ENCODE results near the gene TPM2. TPM values are rescaled to one million over a fixed set of nuclear protein-coding genes. Genes with fewer than 3 reads are reported as not detected.

Gene TPM2
- total RNA-seq, 1 experiment from 2014 or later = 544 TPM

GRCh38 chr9:35656831-35657545, 32.7 kb downstream of the TPM2 start:
- peaks cover 3% of the 10 kb centered on the region for H3K36me3 ChIP-seq (ENCODE audit: control insufficient read depth, insufficient read depth, low read length)
- H3K9me3 ChIP-seq (ENCODE audit: control insufficient read depth, insufficient read depth, low read depth, low read length) = no peaks in the 10 kb centered on the region
- TF ChIP-seq REST (IDR thresholded peaks at IDR 0.05; ENCODE audit: insufficient read depth in 1 of 2, low read depth in 2 of 2, low read length in 1 of 2) (no peak), SIN3A (IDR thresholded peaks at IDR 0.05; ENCODE audit: borderline replicate concordance, insufficient read depth, low read depth, low read length) (no peak), POLR2AphosphoS5 (IDR thresholded peaks at IDR 0.05; ENCODE audit: low read depth, low read length) (no peak), TCF7L2 (IDR thresholded peaks at IDR 0.05; ENCODE audit: low read depth, low read length) (no peak), CTCF (IDR thresholded peaks at IDR 0.05) (no peak)
- DNase-seq (ENCODE audit: low read depth, low spot score) (no peak), ATAC-seq (peak; percentile 23)
- CTCF ChIA-PET = interaction anchor here (1.1 to 1.6 kb wide), 2 partner anchors 33 to 53 kb away, joined by 4 read pairs; partner anchors contain the start of gene TPM2
- H3K4me1 ChIP-seq (ENCODE audit: control insufficient read depth, insufficient read depth, low read length) = peaks cover 33% of the 10 kb centered on the region
- H3K4me3 ChIP-seq (ENCODE audit: low read depth in 2 of 2, low read length in 2 of 2) = peak overlapping the region; percentile 43 to 70
- no TSS peak for BruUV-seq (replicated peaks)
- POLR2A ChIA-PET = no interaction called here
- H3K27ac ChIP-seq (ENCODE audit: low read length) = peak overlapping the region; percentile 36
- H3K27me3 ChIP-seq (ENCODE audit: control insufficient read depth, insufficient read depth, low read length) = no peaks in the 10 kb centered on the region
- in situ Hi-C loops (cut with HindIII; ENCODE audit: low pct_unique_long_range_greater_than_20kb, low sequenced_read_pairs) = no loop called here
- intact Hi-C loops (cut with micrococcal nuclease; ENCODE audit: unreplicated experiment) = loop anchor here (5.0 to 10.0 kb wide), 3 partner anchors 35 to 158 kb away; partner anchors contain the start of genes HINT2 and SPAG8

GRCh38 chr9:35656348-35656747, 33.4 kb downstream of the TPM2 start:
- CTCF ChIA-PET = no interaction called here
- POLR2A ChIA-PET = interaction anchor here (0.6 kb wide), 1 partner anchor 30 kb away, joined by 14 read pairs; no protein-coding TSS in a partner anchor
- BruUV-seq (replicated peaks) = no TSS peak

More at GRCh38 chr9:35656348-35656747, 33.4 kb downstream of the TPM2 start:
- intact Hi-C loops (cut with micrococcal nuclease; ENCODE audit: unreplicated experiment) = loop anchor here (5.0 to 10.0 kb wide), 3 partner anchors 36 to 158 kb away; partner anchors contain the start of genes HINT2 and SPAG8
- Histone ChIP-seq H3K27me3 (ENCODE audit: control insufficient read depth, insufficient read depth, low read length) (no peaks in the 10 kb centered on the region), H3K27ac (ENCODE audit: low read length) (no peak overlapping the region), H3K36me3 (ENCODE audit: control insufficient read depth, insufficient read depth, low read length) (peaks cover 2% of the 10 kb centered on the region), H3K4me3 (ENCODE audit: low read depth in 2 of 2, low read length in 2 of 2) (peak overlapping the region in 1 of 2 experiments; percentile 70; a peak in 1 of 4 replicates), H3K9me3 (ENCODE audit: control insufficient read depth, insufficient read depth, low read depth, low read length) (no peaks in the 10 kb centered on the region), H3K4me1 (ENCODE audit: control insufficient read depth, insufficient read depth, low read length) (peaks cover 27% of the 10 kb centered on the region)
- in situ Hi-C loops (cut with HindIII; ENCODE audit: low pct_unique_long_range_greater_than_20kb, low sequenced_read_pairs) = no loop called here
- no peak for TF ChIP-seq REST (IDR thresholded peaks at IDR 0.05; ENCODE audit: insufficient read depth in 1 of 2, low read depth in 2 of 2, low read length in 1 of 2)
- no peak for TF ChIP-seq POLR2AphosphoS5 (IDR thresholded peaks at IDR 0.05; ENCODE audit: low read depth, low read length)
- TF ChIP-seq CTCF (IDR thresholded peaks at IDR 0.05) = no peak
- no peak for TF ChIP-seq TCF7L2 (IDR thresholded peaks at IDR 0.05; ENCODE audit: low read depth, low read length)
- TF ChIP-seq SIN3A (IDR thresholded peaks at IDR 0.05; ENCODE audit: borderline replicate concordance, insufficient read depth, low read depth, low read length) = no peak
- DNase-seq (ENCODE audit: low read depth, low spot score) (no peak), ATAC-seq (no peak)

All from Panc1 (cell line).